Ishikawa (cell line): ENCODE data around the gene TMEM168.

Experiments used
- CEBPB ChIP-seq: IDR thresholded peaks from 2 replicates; pipeline ENCODE4 v1.6.1; 2012
- CREB1 ChIP-seq: IDR thresholded peaks from 2 replicates; pipeline ENCODE4 v1.6.1; 2012; ENCODE audit warnings: low read depth
- EP300 ChIP-seq: IDR thresholded peaks from 2 replicates; pipeline ENCODE4 v1.6.1; 2012; ENCODE audit warnings: borderline replicate concordance
- FOXM1 ChIP-seq: IDR thresholded peaks from 2 replicates; pipeline ENCODE4 v1.6.1; 2012; ENCODE audit warnings: low read depth, borderline replicate concordance
- MAX ChIP-seq: IDR thresholded peaks from 2 replicates; pipeline ENCODE4 v1.6.1; 2012
- NFIC ChIP-seq: IDR thresholded peaks from 2 replicates; pipeline ENCODE4 v1.6.1; 2012
- RAD21 ChIP-seq: IDR thresholded peaks from 2 replicates; pipeline ENCODE4 v1.6.1; 2012; ENCODE audit warnings: low read depth
- REST ChIP-seq: IDR thresholded peaks from 2 replicates; pipeline ENCODE4 v1.6.1; 2012; ENCODE audit warnings: low read depth, mild to moderate bottlenecking
- TAF1 ChIP-seq: IDR thresholded peaks from 2 replicates; pipeline ENCODE4 v1.6.1; 2012; ENCODE audit warnings: low read depth, mild to moderate bottlenecking
- TCF12 ChIP-seq: IDR thresholded peaks from 2 replicates; pipeline ENCODE4 v1.6.1; 2012; ENCODE audit warnings: low read depth
- TEAD4 ChIP-seq: IDR thresholded peaks from 2 replicates; pipeline ENCODE4 v1.6.1; 2012
- USF1 ChIP-seq: IDR thresholded peaks from 2 replicates; pipeline ENCODE4 v1.6.1; 2012
- YY1 ChIP-seq: IDR thresholded peaks from 2 replicates; pipeline ENCODE4 v1.6.1; 2012; ENCODE audit warnings: low read depth
- ZBTB7A ChIP-seq: IDR thresholded peaks from 2 replicates; pipeline ENCODE4 v1.6.1; 2012; ENCODE audit warnings: low read depth

GRCh38 chr7:112788778-112789343 lies 1.3 kb downstream of the TMEM168 start:
- no peak for TF ChIP-seq ZBTB7A
- TF ChIP-seq CREB1, result no peak
- TF ChIP-seq RAD21, result no peak
- TF ChIP-seq REST, result no peak
- no peak for TF ChIP-seq CEBPB
- TF ChIP-seq TAF1, result no peak
- TF ChIP-seq TEAD4, result no peak
- no peak for TF ChIP-seq TCF12
- TF ChIP-seq MAX, result no peak
- TF ChIP-seq USF1, result no peak
- TF ChIP-seq NFIC, result no peak
- TF ChIP-seq YY1, result no peak
- TF ChIP-seq EP300, result no peak
- no peak for TF ChIP-seq FOXM1
